HepG2 (cell line): ENCODE results near the gene GLI3. TPM values are rescaled to one million over a fixed set of nuclear protein-coding genes. Genes with fewer than 3 reads are reported as not detected.

Experiments used
- ATAC-seq: fragments of 200-7000 bp; cut with Tn5 transposase; 3 replicates; pipeline ENCODE4 v1.9.1; 2020; ENCODE audit warnings: mild to moderate bottlenecking, moderate library complexity
- BruUV-seq: library from RNA; stranded (reverse); fragments of 400-500 nt; replicated peaks from 2 replicates; lab custom pipeline; 2021; lab: Mats Ljungman, UMichigan
- CTCF ChIA-PET: fragments of 300-600 bp; formaldehyde crosslinking; extraction: SDS; loops from one replicate; lab custom pipeline; 2021; ENCODE audit warnings: low total read pairs, inconsistent platforms, low intra/inter-chr PET ratio; lab: Yijun Ruan, JAX
- POLR2A ChIA-PET: fragments of 350-600 bp; sonication (Branson Sonifier 250); formaldehyde crosslinking; loops from one replicate; lab custom pipeline; 2020; ENCODE audit warnings: antibody characterized with exemption, inconsistent platforms; lab: Yijun Ruan, JAX
- DNase-seq: peaks from one replicate; pipeline ENCODE4 v3.0.0-alpha.2; 2015; ENCODE audit warnings: low spot score
- FAIRE-seq: peaks from 3 replicates; lab custom pipeline; 2011; peaks lifted over from hg19 to GRCh38; lab: Jason Lieb, UNC
- H2AFZ ChIP-seq: one replicate; pipeline ENCODE4 v1.6.1; 2011; ENCODE audit warnings: low read length, inconsistent platforms
- H3K27ac ChIP-seq: fragments of 300-600 bp; 3 replicates; pipeline ENCODE4 v1.8.0; 2011; ENCODE audit warnings: mixed run types, mild to moderate bottlenecking, mixed read lengths, low read length, inconsistent platforms; ENCODE audit not compliant: insufficient read depth; ENCODE audit errors: extremely low read length
- H3K27me3 ChIP-seq, 2 experiments: fragments of 200-600 bp in 1 of 2; 2 replicates in 1 of 2; 3 replicates in 1 of 2; pipeline versions ENCODE4 v1.6.0 to v1.8.0; 2011; ENCODE audit warnings: low read length in 2 of 2, mild to moderate bottlenecking in 2 of 2, moderate library complexity in 2 of 2, inconsistent platforms in 1 of 2; ENCODE audit not compliant: insufficient read depth in 2 of 2, control insufficient read depth in 1 of 2
- H3K36me3 ChIP-seq, 2 experiments: fragments of 200-600 bp in 1 of 2; replicated peaks in 1 of 2; 2 replicates in 1 of 2; 3 replicates in 1 of 2; pipeline versions ENCODE4 v1.5.1 to v1.8.0; 2011; ENCODE audit warnings: low read length in 2 of 2, inconsistent platforms in 1 of 2; ENCODE audit not compliant: insufficient read depth in 2 of 2, control insufficient read depth in 1 of 2
- H3K4me1 ChIP-seq: 2 replicates; pipeline ENCODE4 v1.5.1; 2012; ENCODE audit warnings: low read length, inconsistent platforms; ENCODE audit not compliant: insufficient read depth
- H3K4me2 ChIP-seq: 2 replicates; pipeline ENCODE4 v1.6.0; 2011; ENCODE audit warnings: low read depth, low read length, inconsistent platforms
- H3K4me3 ChIP-seq, 3 experiments: fragments of 200-600 bp in 1 of 3; sonication (generic), shearing (Covaris generic) in 1 of 3; replicated peaks in 1 of 3; 2 replicates each; pipeline ENCODE4 v1.5.1; 2011 to 2016; ENCODE audit warnings: low read length in 3 of 3, inconsistent platforms in 2 of 3, low read depth in 2 of 3, mild to moderate bottlenecking in 2 of 3, control low read depth in 1 of 3, mixed read lengths in 1 of 3; ENCODE audit not compliant: insufficient read depth in 1 of 3
- H3K79me2 ChIP-seq: one replicate; pipeline ENCODE4 v1.6.1; 2011; ENCODE audit warnings: low read length, inconsistent platforms; ENCODE audit not compliant: insufficient read depth
- H3K9ac ChIP-seq: 2 replicates; pipeline ENCODE4 v1.6.0; 2011; ENCODE audit warnings: mild to moderate bottlenecking, low read depth, low read length, inconsistent platforms; ENCODE audit not compliant: insufficient read depth
- H3K9me3 ChIP-seq: 2 replicates; pipeline ENCODE4 v1.5.1; 2012; ENCODE audit warnings: mild to moderate bottlenecking, low read length
- H4K20me1 ChIP-seq: 2 replicates; pipeline ENCODE4 v1.6.0; 2011; ENCODE audit warnings: inconsistent platforms, mild to moderate bottlenecking, low read length, moderate library complexity; ENCODE audit not compliant: insufficient read depth
- CC2D1A ChIP-seq: sonication (generic); formaldehyde crosslinking; IDR thresholded peaks from 2 replicates; pipeline ENCODE4 v1.8.1; 2023; ENCODE audit warnings: mild to moderate bottlenecking, missing genetic modification reagents
- GABPA ChIP-seq, 2 experiments: IDR thresholded peaks; 2 replicates each; pipeline ENCODE4 v1.6.1; 2011 to 2016; ENCODE audit warnings: low read depth in 2 of 2, low read length in 1 of 2, missing biosample characterization in 1 of 2, missing genetic modification characterization in 1 of 2
- NR2F6 ChIP-seq, 2 experiments: IDR thresholded peaks; 2 replicates each; pipeline ENCODE4 v1.6.1; 2016; ENCODE audit warnings: antibody characterized with exemption in 1 of 2, mild to moderate bottlenecking in 1 of 2
- TEAD2 ChIP-seq: sonication (generic); formaldehyde crosslinking; IDR thresholded peaks from 2 replicates; pipeline ENCODE4 v1.9.0; 2021; ENCODE audit warnings: missing genetic modification reagents
- ZBTB7B ChIP-seq: sonication (generic); formaldehyde crosslinking; IDR thresholded peaks from 2 replicates; pipeline ENCODE4 v1.4.0; 2020; ENCODE audit warnings: missing genetic modification reagents
- ZSCAN29 ChIP-seq: sonication (generic); formaldehyde crosslinking; conservative IDR thresholded peaks from 2 replicates; pipeline ENCODE4 v1.4.0; 2020; ENCODE audit warnings: mild to moderate bottlenecking, missing genetic modification reagents
- WGBS: methylation state at CpG from one replicate; pipeline ENCODE4 v1.1.6; 2017; ENCODE audit warnings: low lambda C conversion rate; 5-methylcytosine and 5-hydroxymethylcytosine counted together
- in situ Hi-C: cut with HindIII; loops from 2 replicates; pipeline ENCODE4 v1.10.0; 2017; ENCODE audit warnings: low pct_unique_long_range_greater_than_20kb; ENCODE audit not compliant: extremely low pct_ligation_motif_present
- intact Hi-C: fragments of 100-400 bp; cut with micrococcal nuclease; formaldehyde crosslinking; loops from one replicate; pipeline ENCODE4 v1.10.0; 2022; ENCODE audit not compliant: unreplicated experiment
- polyA plus RNA-seq, 8 experiments: library from polyadenylated mRNA; depleted of rRNA in 3 of 8; stranded (reverse) in 7 of 8; unstranded in 1 of 8; fragments of >200 nt; fragmentation: Illumina TruSeq in 4 of 8; extraction: Trizol in 4 of 8; gene quantifications; 2 replicates each; pipeline versions ENCODE4 v1.2.1 to v1.2.3, GENCODE V29; 2011 to 2016; ENCODE audit warnings: low read depth in 4 of 8, missing spikeins in 1 of 8, mixed read lengths in 1 of 8; ENCODE audit not compliant: insufficient read depth in 1 of 8
- total RNA-seq, 5 experiments: library from RNA; depleted of rRNA; stranded (reverse); fragments of >200 nt; fragmentation: Illumina TruSeq; extraction: Trizol; gene quantifications; 2 replicates each; pipeline ENCODE4 v1.2.3, GENCODE V29; 2016; ENCODE audit warnings: low read depth in 1 of 5
- TF ChIP-seq, protein P1 (sequence below), 2 experiments: fragments of 450-650 bp in 1 of 2; sonication (generic) in 1 of 2; formaldehyde crosslinking in 1 of 2; IDR thresholded peaks; 2 replicates each; pipeline versions ENCODE4 v1.6.1 to v1.8.0; 2016 to 2022; ENCODE audit warnings: antibody characterized with exemption in 1 of 2, mild to moderate bottlenecking in 1 of 2, missing genetic modification reagents in 1 of 2

Gene GLI3
- total and polyA plus RNA-seq, 2 of the 13 experiments (the other 11 are each of a cell fraction or from before 2014, with no cell fraction given): not detected

DNA sequence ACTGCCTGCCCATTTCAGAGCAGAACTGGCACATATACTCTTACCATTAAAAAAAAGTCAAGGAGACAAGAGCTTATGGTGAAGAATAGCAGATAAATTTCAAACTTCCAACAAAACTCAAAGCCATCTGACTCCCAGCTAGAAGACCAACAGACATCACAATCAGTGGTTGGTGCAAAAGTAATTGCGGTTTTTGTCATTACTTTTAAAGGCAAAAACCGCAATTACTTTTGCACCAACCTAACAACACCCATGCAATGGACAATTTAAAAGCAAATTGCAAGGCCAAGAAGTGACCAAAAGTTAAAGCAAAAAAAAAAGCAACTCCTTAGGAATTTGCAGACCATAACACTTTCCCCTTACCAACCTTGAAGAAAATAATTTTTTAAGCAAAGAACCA lies 18.8 kb downstream of the GLI3 start:
- intact Hi-C loops: no loop called here
- H3K79me2 ChIP-seq: no peaks in the 10 kb centered on the region
- WGBS: 0% methylated on average over 2 of the region's 2 CpGs
- no peak overlapping the region for H3K4me3 ChIP-seq
- no peaks in the 10 kb centered on the region for H4K20me1 ChIP-seq
- ChIA-PET POLR2A (no interaction called here), CTCF (no interaction called here)
- H2AFZ ChIP-seq: no peak overlapping the region
- no peak overlapping the region for H3K9ac ChIP-seq
- H3K36me3 ChIP-seq: no peaks in the 10 kb centered on the region
- H3K9me3 ChIP-seq: no peaks in the 10 kb centered on the region
- no peak overlapping the region for H3K4me2 ChIP-seq
- TF ChIP-seq ZSCAN29 (CRISPR knock-in tag) (no peak), NR2F6 (IDR thresholded peaks at IDR 0.05) (no peak), NR2F6 (CRISPR knock-in tag; IDR thresholded peaks at IDR 0.05) (no peak), CC2D1A (CRISPR knock-in tag) (no peak), GABPA (IDR thresholded peaks at IDR 0.05; ENCODE audit: low read depth, low read length) (no peak), GABPA (CRISPR knock-in tag; IDR thresholded peaks at IDR 0.05; ENCODE audit: low read depth) (no peak), ZBTB7B (CRISPR knock-in tag) (no peak), TEAD2 (CRISPR knock-in tag) (no peak)
- TF ChIP-seq, protein P1, sequence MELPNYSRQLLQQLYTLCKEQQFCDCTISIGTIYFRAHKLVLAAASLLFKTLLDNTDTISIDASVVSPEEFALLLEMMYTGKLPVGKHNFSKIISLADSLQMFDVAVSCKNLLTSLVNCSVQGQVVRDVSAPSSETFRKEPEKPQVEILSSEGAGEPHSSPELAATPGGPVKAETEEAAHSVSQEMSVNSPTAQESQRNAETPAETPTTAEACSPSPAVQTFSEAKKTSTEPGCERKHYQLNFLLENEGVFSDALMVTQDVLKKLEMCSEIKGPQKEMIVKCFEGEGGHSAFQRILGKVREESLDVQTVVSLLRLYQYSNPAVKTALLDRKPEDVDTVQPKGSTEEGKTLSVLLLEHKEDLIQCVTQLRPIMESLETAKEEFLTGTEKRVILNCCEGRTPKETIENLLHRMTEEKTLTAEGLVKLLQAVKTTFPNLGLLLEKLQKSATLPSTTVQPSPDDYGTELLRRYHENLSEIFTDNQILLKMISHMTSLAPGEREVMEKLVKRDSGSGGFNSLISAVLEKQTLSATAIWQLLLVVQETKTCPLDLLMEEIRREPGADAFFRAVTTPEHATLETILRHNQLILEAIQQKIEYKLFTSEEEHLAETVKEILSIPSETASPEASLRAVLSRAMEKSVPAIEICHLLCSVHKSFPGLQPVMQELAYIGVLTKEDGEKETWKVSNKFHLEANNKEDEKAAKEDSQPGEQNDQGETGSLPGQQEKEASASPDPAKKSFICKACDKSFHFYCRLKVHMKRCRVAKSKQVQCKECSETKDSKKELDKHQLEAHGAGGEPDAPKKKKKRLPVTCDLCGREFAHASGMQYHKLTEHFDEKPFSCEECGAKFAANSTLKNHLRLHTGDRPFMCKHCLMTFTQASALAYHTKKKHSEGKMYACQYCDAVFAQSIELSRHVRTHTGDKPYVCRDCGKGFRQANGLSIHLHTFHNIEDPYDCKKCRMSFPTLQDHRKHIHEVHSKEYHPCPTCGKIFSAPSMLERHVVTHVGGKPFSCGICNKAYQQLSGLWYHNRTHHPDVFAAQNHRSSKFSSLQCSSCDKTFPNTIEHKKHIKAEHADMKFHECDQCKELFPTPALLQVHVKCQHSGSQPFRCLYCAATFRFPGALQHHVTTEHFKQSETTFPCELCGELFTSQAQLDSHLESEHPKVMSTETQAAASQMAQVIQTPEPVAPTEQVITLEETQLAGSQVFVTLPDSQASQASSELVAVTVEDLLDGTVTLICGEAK (IDR thresholded peaks at IDR 0.05): peak; percentile 96
- TF ChIP-seq, protein P1 (CRISPR knock-in tag; IDR thresholded peaks at IDR 0.05): no peak
- in situ Hi-C loops: no loop called here
- peaks cover 2 to 19% of the 10 kb centered on the region in 2 experiments; a peak in 3 of 5 replicates for H3K27me3 ChIP-seq
- H3K4me1 ChIP-seq: no peaks in the 10 kb centered on the region
- no peak for DNase-seq
- H3K27ac ChIP-seq: no peak overlapping the region
- no peak for FAIRE-seq
- ATAC-seq: no peak
- BruUV-seq: no TSS peak
